Ovary (tissue), 9 donors: Measurements from ENCODE around the gene KRT76. TPM values are rescaled to one million over a fixed set of nuclear protein-coding genes. Genes with fewer than 3 reads are reported as not detected.

Source experiments
- DNase-seq, 5 donors: peaks; one replicate each; pipeline ENCODE4 v3.0.0-alpha.2; 2019 to 2020
- H3K27ac ChIP-seq, 2 donors: fragments of 200-600 bp; one replicate each; pipeline versions ENCODE4 v1.5.1 to v1.8.0; 2019 to 2022
- H3K27me3 ChIP-seq: fragments of 200-600 bp; one replicate; pipeline ENCODE4 v1.8.0; 2022
- H3K36me3 ChIP-seq: fragments of 200-600 bp; sonication (generic); one replicate; pipeline ENCODE4 v1.5.1; 2019
- H3K4me1 ChIP-seq: one replicate; pipeline ENCODE4 v1.8.1; 2013; ENCODE audit warnings: mild to moderate bottlenecking, moderate library complexity; ENCODE audit not compliant: insufficient read depth
- H3K4me3 ChIP-seq: fragments of 200-600 bp; sonication (generic); one replicate; pipeline ENCODE4 v1.5.1; 2017
- H3K9me3 ChIP-seq, 2 donors: fragments of 200-600 bp in 1 of 2; sonication (generic) in 1 of 2; one replicate each; pipeline versions ENCODE4 v1.5.1 to v1.8.1; 2013 to 2019; ENCODE audit warnings: mild to moderate bottlenecking in 1 of 2, moderate library complexity in 1 of 2
- EP300 ChIP-seq: sonication (generic); formaldehyde crosslinking; IDR thresholded peaks from one replicate; pipeline ENCODE4 v1.6.1; 2017; ENCODE audit warnings: antibody characterized with exemption
- POLR2A ChIP-seq: fragments of 450-650 bp; IDR thresholded peaks from one replicate; pipeline ENCODE4 v1.6.1; 2017; ENCODE audit warnings: antibody characterized with exemption, mild to moderate bottlenecking, moderate library complexity
- WGBS, 3 donors: extraction: QIAGEN DNeasy Blood & Tissue Kit in 1 of 3; methylation state at CpG; one replicate each; pipeline versions ENCODE4 v1.1.5 to v1.1.7; 2013 to 2017; 5-methylcytosine and 5-hydroxymethylcytosine counted together
- intact Hi-C, 4 donors: fragments of 100-400 bp; cut with DNase I; formaldehyde crosslinking; loops; one replicate each; pipeline versions ENCODE4 v1.11.0 to v1.15.1; 2022 to 2023
- polyA plus RNA-seq, 2 donors: library from polyadenylated mRNA; stranded (reverse); fragments of 200-250 nt in 1 of 2; fragments of 350-450 nt in 1 of 2; fragmentation: Illumina TruSeq in 1 of 2; extraction: RNeasy Lipid Tissue Mini Kit (QIAGEN cat#74804) in 1 of 2; gene quantifications; one replicate each; pipeline ENCODE4 v1.2.3, GENCODE V29; 2013 to 2014
- total RNA-seq, 7 donors: library from RNA; depleted of rRNA in 2 of 7; stranded (reverse); fragments of >200 nt in 2 of 7; fragmentation: NEBNext Ultra II Directional in 3 of 7; extraction: Animal tissue kit (Norgen Biotek cat#: 25700) in 3 of 7; gene quantifications; one replicate each; pipeline versions ENCODE4 v1.1.0 to v1.2.4, GENCODE V29; 2016 to 2023
- TF ChIP-seq, protein P1 (sequence below), 3 donors: fragments of 450-650 bp in 2 of 3; fragments of 200-600 bp in 1 of 3; IDR thresholded peaks; one replicate each; pipeline versions ENCODE4 v1.5.1 to v1.8.0; 2016 to 2022; ENCODE audit warnings: antibody characterized with exemption in 3 of 3, mild to moderate bottlenecking in 1 of 3
- donor health status: DM: no; HTN: no; CAD: no; lungs with moderate emphysema.
- donor health status: DM: no; HTN: no; CAD: no.
- donor health status: Bipolar disorder and iron deficiency.
- donor health status: DM: yes; HTN: yes; CAD: no.
- donor health status: DM: no; HTN: no; CAD: no.
- donor health status: DM: yes; HTN: yes; CAD: no.

KRT76 gene
- total and polyA plus RNA-seq, 9 donors, result not detected

DNA sequence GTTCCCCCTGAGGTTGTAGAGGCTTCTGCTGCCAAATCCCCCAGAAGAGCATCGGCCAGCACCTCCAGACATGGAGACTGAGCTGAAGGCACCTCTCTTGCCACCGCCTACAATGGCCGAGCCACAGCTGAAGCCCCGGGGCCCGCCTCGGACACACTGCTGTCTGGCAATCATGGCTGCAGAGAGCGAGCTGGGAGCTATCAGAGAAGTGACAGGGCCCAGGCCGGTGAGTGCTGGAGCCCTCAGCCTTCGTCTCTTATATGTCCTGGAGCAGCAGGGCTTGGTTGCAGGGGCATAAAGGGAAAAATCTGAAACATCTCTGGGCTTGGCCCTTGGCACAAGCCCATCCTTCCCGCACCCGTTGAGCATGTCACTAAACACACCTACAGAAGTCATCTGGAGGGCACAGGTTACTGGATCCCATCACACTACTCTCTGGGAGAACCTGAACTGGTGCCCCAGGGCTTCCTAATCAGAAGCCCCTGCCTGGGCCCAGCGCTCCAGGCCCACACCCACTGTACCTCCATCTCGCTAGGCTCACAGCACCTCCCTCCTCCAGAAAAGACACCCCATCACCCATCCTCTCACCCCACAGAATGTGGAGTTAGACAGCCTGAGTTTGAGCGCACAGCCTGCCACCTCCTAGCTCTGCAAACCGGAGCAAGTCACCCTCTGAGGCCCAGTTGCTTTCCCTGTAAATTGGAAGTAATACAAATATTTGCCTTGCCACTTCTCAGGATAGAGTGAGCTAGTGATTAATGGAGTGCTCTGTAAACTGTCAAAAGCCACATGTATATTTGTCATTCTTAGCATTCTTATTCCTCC is 37.0 kb upstream of the KRT76 start, which contains the start of gene KRT4:
Gene KRT4, minus strand, starts transcription at position 232 of the 825 bp plus-strand sequence. Its CDS starts 58 bp downstream, at position 174.
- no peak for TF ChIP-seq POLR2A
- no peak for TF ChIP-seq EP300
- TF ChIP-seq, protein P1, sequence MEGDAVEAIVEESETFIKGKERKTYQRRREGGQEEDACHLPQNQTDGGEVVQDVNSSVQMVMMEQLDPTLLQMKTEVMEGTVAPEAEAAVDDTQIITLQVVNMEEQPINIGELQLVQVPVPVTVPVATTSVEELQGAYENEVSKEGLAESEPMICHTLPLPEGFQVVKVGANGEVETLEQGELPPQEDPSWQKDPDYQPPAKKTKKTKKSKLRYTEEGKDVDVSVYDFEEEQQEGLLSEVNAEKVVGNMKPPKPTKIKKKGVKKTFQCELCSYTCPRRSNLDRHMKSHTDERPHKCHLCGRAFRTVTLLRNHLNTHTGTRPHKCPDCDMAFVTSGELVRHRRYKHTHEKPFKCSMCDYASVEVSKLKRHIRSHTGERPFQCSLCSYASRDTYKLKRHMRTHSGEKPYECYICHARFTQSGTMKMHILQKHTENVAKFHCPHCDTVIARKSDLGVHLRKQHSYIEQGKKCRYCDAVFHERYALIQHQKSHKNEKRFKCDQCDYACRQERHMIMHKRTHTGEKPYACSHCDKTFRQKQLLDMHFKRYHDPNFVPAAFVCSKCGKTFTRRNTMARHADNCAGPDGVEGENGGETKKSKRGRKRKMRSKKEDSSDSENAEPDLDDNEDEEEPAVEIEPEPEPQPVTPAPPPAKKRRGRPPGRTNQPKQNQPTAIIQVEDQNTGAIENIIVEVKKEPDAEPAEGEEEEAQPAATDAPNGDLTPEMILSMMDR (IDR thresholded peaks at IDR 0.05), result no peak
- no peak for DNase-seq
- Histone ChIP-seq H3K27ac (no peak within 1 kb of the TSS), H3K9me3 (no peaks in the 10 kb centered on the region), H3K36me3 (no peaks in the 10 kb centered on the region), H3K4me1 (no peaks in the 10 kb centered on the region), H3K27me3 (no peaks in the 10 kb centered on the region), H3K4me3 (no peak within 1 kb of the TSS)
- 76 to 86% (median 82%) methylated on average over 13 to 15 of the region's 15 CpGs for WGBS, 3 donors
- intact Hi-C loops, result no loop called here

DNA sequence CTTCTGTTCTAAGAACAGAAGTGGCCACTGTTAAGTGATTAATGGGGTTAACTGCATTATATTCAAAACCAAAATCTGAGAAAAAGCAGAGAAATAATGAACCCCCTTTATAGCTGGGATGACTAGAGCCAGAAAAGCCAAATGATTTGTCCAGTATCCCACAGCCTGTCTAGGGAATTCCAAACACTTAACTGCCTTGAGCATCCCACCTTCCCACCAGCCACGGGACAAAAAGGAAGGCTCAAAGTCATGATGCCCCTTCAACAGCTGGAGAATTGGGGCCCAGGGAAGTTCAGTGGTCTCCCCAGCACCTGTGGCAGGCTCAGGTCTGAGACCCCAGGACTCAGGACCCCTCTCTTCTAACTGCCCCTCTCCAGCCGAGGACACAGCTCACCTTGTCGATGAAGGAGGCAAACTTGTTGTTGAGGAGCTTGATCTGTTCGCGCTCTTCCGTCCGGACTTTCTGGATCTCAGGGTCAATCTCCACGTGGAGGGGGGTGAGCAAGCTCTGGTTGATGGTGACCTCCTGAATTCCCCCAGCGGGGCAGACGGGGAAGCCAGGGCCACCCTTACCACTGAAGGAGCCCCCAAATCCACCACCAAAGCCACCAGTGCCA is 36.2 kb upstream of the KRT76 start:
- Histone ChIP-seq H3K27me3 (no peaks in the 10 kb centered on the region), H3K27ac (no peak overlapping the region), H3K36me3 (no peaks in the 10 kb centered on the region), H3K9me3 (no peaks in the 10 kb centered on the region), H3K4me3 (no peak overlapping the region), H3K4me1 (no peaks in the 10 kb centered on the region)
- intact Hi-C loops, result no loop called here
- DNase-seq, result no peak
- 79 to 86% (median 79%) methylated on average over 10 of the region's 10 CpGs for WGBS, 3 donors
- TF ChIP-seq POLR2A, result no peak
- TF ChIP-seq, protein P1 (IDR thresholded peaks at IDR 0.05), result no peak
- TF ChIP-seq EP300, result no peak

DNA sequence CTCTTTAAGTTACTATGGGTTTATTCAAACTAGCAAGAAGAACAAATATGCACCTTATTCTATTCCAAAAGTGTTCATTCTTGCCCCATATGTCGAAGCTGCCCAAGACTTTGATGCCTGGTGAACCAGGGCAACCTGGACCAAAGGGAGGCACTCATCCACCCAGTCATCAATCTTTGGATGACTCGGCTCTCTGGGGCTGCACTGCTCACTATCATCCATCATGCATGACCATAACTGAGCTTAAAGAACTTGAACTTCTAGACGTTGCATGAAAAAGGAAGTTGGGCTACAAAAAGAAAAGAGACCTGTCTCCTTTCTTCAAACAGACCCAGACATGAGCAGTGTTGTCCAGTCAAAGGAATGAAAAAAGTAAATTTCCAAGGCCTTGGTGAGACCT is 35.6 kb upstream of the KRT76 start:
- Histone ChIP-seq H3K4me1 (no peaks in the 10 kb centered on the region), H3K4me3 (no peak overlapping the region), H3K27ac (no peak overlapping the region), H3K9me3 (no peaks in the 10 kb centered on the region), H3K36me3 (no peaks in the 10 kb centered on the region), H3K27me3 (no peaks in the 10 kb centered on the region)
- TF ChIP-seq EP300 (no peak), POLR2A (no peak)
- TF ChIP-seq, protein P1 (IDR thresholded peaks at IDR 0.05), result no peak
- intact Hi-C loops, result no loop called here
- 21 to 43% (median 38%) methylated on average over 3 of the region's 3 CpGs for WGBS, 3 donors
- DNase-seq, result no peak

DNA sequence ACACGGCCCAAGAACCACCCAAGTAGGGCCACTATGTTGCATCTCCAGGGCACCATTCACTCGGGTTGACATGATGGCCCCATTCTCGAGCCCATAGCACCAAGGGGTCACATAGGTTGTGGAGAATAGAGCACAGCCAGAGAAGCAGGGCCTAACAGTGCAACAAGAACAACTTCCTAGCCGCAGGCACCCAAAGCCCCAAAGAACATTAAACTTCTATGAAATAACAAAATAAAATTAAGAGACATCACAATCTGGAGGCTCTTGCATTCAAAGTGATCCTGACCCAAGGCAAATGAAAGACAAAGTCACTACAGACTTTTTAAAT is 34.9 kb upstream of the KRT76 start:
- TF ChIP-seq POLR2A (no peak), EP300 (no peak)
- TF ChIP-seq, protein P1 (IDR thresholded peaks at IDR 0.05), result no peak
- WGBS, 3 donors, result 61 to 84% (median 75%) methylated on average over 4 of the region's 4 CpGs
- H3K27ac ChIP-seq, result no peak overlapping the region
- intact Hi-C loops, result no loop called here
- H3K9me3 ChIP-seq, result no peaks in the 10 kb centered on the region
- no peaks in the 10 kb centered on the region for H3K27me3 ChIP-seq
- no peaks in the 10 kb centered on the region for H3K36me3 ChIP-seq
- no peaks in the 10 kb centered on the region for H3K4me1 ChIP-seq
- no peak overlapping the region for H3K4me3 ChIP-seq
- DNase-seq, result no peak
